CD4-positive, alpha-beta T cell treated with Interleukin-4 for 4 hours (primary cell): ENCODE measurements around the gene OSBPL5.

Experiments used
- DNase-seq: peaks from one replicate; pipeline ENCODE4 v3.0.0-alpha.2; 2020

Gene OSBPL5

GRCh38 chr11:3162410-3163240, 2.5 kb downstream of the OSBPL5 start:
- DNase-seq: no peak

GRCh38 chr11:3161720-3162409, 3.2 kb downstream of the OSBPL5 start:
- DNase-seq: no peak

- no peak for DNase-seq
Observed at GRCh38 chr11:3161309-3161708, 3.8 kb downstream of the OSBPL5 start.

- no peak for DNase-seq
Observed at GRCh38 chr11:3160252-3161031, 4.7 kb downstream of the OSBPL5 start.

GRCh38 chr11:3159296-3160190, 5.6 kb downstream of the OSBPL5 start:
- no peak for DNase-seq

- no peak for DNase-seq
Observed at GRCh38 chr11:3158821-3159220, 6.3 kb downstream of the OSBPL5 start.

DNA sequence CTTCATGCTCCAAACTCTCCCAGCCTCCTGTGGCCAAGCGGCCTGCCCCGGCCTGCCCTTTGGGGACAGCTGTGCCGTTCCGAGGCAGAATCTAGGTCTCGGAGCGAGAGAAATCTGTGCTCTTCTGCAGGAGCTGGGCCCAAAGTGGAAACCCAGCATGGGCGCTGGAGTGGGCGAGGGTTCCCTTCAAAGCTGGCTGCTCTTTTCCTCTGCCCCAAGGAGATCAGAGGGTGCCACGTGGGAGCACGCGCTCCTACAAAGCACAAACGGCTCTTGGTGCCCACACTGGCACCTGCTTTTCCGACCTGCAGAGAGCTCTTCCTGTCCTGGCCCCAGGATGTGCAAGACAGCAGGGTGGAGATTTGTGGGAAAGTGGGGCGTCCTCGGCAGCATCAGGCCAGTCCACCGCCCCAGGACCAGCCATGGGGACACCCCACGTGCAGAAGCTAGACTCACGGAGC, 6.9 kb downstream of the OSBPL5 start:
- DNase-seq: no peak

DNA sequence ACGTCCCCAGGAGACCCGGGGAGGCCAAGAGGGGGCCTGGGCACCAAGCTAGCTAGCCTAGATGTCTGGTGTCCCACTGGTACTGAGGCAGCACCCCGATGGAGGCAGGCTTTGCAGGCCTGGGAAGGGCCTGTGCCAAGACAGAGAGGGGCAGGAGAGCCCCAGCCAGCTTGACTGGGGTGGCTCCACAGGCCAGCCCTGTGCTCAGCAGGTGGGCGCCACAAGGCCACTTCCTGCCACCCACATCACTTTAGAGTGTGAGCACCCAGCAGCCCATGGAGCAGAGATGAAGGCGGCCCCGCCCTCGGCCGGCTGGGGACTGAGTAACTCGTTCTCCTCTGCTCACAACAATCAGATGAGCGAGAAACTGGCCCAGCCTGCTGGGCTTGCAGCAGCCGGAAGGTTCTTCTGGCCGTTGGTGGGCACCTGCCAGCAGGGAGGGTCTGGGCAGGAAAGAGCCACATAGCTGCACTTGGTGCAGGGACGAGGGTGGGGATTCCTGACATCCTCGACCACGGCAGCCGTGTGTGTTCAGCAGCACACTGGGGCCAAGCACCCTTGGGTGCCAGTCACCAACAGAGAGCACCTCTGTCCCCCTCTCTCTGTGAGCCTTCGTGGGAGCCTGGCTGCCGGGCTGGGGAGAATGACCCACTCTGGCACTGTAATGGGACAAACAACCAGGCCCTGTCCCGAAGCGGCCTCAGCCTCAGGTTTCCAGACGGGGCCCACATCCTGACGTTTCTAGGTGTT, 7.6 kb downstream of the OSBPL5 start:
- no peak for DNase-seq

DNA sequence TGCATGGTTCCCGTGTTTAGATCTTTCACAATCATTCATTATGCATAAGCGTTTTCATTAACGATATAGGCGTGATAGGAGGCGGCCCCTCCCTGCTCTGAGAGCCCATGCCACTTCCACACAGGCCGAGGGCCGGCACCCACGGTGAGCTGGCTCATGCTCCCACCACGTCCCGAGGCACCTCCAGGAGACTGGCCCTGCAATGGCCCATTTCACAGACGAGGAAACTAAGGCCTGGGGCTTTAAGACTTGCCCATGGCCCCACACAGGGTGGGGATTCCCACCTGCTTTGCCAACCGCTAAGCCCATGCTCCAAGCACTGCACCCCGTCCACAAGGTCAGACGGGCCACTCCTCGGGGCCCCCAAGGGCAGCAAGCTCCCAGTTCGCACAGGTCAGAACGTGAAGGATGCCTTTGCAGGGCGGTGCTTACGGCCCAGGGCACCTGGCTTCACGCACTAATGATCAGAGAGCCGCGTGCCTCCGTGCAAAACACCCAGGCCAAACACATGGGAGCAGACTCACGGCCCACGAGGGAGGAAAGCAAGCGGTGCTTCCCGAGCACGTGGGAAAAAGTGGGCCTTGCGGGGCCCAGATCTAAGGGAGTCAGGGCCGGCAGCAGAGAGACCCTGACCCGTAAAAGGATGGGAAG, 8.3 kb downstream of the OSBPL5 start:
- no peak for DNase-seq

DNA sequence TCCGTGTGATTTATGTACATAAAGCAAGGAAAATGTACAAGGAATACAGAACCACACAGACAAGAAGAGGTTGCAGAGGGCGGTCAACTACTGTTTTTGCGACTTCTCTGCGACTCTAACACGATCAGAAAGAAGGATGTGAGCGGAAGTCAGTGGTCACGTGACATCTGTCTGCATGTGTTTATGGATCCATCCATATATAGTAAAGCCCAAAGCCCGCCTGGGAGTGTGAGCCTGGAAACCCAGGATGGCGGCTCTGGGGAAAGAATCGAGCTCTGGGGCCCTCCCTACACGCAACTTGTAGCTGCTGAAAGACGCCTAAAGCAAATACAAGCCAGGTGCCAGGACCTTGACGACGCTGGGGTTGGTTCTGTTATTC, 8.8 kb downstream of the OSBPL5 start:
- no peak for DNase-seq

DNA sequence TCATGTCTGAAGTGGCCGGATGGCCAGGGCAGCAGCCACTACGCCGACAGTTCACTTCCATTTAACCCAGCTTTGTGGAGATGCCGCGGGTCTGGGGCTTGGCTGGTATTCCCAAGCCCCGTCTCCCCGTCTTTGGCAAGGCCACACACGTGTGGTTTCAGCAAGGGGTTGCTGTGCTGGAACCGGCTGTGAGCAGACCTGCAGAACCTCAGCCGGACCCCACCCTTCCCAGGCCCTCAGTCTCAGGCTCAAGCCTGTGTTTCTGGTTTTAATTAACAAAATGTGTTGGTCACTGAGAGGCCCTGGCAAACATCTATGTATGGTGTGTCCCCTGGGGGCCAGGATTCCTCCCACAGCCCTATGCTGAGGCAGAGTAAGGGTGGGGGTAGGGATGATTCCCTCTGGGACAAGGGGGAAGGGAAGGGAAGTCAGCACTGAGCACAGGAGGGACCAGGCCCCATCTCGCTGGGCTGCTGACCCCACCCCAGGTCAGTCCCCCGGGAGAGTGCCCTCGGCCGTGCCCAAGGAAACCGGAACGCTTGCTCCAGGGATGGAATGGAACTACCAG, 9.3 kb downstream of the OSBPL5 start:
- no peak for DNase-seq

- no peak for DNase-seq
Observed at GRCh38 chr11:3155216-3155615, 9.9 kb downstream of the OSBPL5 start.

- no peak for DNase-seq
Observed at GRCh38 chr11:3154001-3154599, 11.0 kb downstream of the OSBPL5 start.

- DNase-seq: no peak
Observed at GRCh38 chr11:3153291-3153861, 11.7 kb downstream of the OSBPL5 start.

- DNase-seq: no peak
Observed at GRCh38 chr11:3152471-3153110, 12.5 kb downstream of the OSBPL5 start.

GRCh38 chr11:3150726-3151125, 14.4 kb downstream of the OSBPL5 start:
- no peak for DNase-seq

DNA sequence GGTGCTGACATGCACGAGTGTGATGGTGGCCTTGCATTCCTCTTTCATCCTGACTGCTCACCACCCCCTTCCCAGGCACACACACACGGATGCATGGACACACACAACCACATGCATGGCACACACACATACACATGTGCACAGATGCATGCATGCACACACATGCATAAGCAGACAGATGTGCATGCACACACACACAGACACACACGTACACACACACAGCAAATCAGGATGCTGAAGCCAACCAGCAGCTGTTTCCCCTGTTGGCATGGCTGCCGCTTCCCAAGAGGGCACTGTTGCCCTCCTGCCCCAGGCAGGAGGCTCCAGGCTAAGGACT, 15.3 kb downstream of the OSBPL5 start:
- no peak for DNase-seq

GRCh38 chr11:3148990-3149851, 15.9 kb downstream of the OSBPL5 start:
- no peak for DNase-seq
